KG1 (cell line): Measurements from ENCODE around the gene S100A2.

ENCODE experiments used
- DNase-seq: peaks from one replicate; lab custom pipeline; 2025; lab: John Stamatoyannopoulos, UW

S100A2 gene

GRCh38 chr1:153565529-153566374 is at the start of gene S100A2:
Gene S100A2 (minus strand): TSS chr1:153565844. CDS start chr1:153563877, 1,967 bp downstream.
- peak; percentile 58 for DNase-seq

- no peak for DNase-seq
Observed at GRCh38 chr1:153615406-153615805, 49.8 kb upstream of the S100A2 start.

- no peak for DNase-seq
Observed at GRCh38 chr1:153614906-153615305, 49.3 kb upstream of the S100A2 start.

DNA sequence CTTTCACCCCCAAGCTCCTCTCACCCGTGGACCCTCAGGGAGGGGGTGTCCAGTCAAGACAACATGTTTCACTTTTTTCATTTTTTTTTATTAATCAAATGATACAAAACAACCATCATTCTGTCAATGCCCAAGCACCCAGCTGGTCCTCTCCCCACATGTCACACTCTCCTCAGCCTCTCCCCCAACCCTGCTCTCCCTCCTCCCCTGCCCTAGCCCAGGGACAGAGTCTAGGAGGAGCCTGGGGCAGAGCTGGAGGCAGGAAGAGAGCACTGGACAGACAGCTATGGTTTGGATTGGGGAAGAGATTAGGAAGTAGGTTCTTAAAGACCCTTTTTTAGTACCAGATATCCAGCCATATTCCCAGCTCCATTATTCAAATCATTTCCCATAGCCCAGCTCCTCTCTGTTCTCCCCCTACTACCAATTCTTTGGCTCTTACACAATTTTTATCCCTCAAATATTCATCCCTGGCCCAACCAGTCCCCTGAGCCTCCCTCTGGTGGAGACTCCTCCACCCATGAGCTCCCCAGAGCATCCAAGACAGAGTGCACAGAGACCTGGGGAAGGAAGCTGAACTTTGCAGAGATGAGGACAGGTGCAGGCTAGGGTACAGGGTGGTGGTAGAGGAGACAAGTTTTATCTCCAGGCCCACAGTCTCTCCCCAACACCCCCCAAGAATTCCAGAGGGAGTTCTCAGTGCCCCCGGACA is 48.7 kb upstream of the S100A2 start:
- DNase-seq: no peak

DNA sequence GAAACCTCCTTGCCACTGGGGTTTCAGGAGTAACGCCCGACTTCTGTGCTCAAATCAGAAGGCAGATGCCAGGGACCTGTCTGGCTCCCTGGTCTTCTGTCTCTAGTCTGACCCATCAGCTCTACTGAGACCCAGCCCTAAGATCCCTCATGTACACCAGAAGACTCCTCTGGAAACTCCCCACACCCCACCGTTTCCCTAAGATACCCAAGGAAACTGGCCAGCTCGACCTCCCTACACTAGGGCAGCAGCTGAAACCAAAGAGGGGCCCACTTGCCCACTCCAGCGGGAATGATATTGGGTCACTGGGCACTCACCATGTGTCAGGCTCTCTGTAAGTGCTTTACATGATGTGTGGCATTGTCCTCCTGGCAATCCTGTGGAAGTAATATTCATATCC is 47.8 kb upstream of the S100A2 start:
- no peak for DNase-seq

DNA sequence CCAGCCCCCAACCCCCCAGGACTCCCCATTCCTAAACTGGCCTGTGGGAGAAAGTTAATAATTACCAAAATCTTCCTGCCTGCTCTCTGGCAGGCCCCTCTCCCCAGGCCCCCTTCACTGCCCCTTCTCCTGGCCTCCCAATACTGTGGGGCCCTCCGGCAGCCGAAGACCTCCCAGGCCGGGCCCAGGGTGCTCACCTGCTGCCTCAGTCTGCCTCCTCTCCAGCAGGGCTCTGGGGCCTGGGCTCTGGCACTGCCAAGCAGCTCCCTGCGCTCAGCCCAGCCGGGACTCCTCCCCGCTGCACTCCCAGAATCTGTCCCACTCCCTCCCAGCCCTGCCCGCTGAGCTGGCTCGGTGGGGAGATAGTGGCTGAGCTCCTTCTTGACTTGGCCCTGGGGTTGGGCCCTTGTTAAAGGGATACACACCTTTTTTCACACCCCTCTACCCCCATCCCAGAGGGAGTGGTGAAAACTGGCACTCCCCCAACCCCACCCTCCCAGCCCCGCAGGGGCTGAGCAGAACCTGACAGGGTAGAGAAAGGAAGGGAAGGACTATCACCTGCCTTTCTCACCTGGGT is 47.2 kb upstream of the S100A2 start, which contains the start of gene S100A16:
S100A16 (minus strand) TSS at position 383 of the 577 bp plus-strand sequence. CDS start 4,986 bp downstream, outside the sequence.
- no peak for DNase-seq

GRCh38 chr1:153612111-153612754 is 46.6 kb upstream of the S100A2 start:
- no peak for DNase-seq

- no peak for DNase-seq
Observed at GRCh38 chr1:153611356-153611755, 45.7 kb upstream of the S100A2 start.

- no peak for DNase-seq
Observed at GRCh38 chr1:153610811-153611301, 45.2 kb upstream of the S100A2 start.

DNA sequence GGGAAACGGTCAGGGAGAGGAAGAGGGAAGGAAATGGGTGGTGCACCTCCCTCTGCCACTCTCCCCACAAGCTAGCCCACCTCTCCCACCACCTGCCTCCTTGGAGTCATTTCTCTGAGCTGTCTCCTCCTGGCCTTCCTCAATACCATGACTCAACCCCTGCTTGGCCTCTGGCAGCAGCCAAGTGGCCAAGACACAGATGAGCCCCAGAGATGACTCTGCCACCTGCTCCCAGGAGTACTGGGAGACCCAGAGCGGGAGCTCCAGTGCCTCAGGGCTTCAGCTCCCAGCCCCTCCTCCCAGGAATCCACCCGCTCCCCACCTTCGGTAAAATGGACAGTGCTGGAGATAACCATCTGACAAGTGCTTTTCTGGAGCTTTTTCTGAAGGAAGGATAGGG is 44.7 kb upstream of the S100A2 start:
- DNase-seq: no peak

- no peak for DNase-seq
Observed at GRCh38 chr1:153609585-153609907, 43.9 kb upstream of the S100A2 start.

DNA sequence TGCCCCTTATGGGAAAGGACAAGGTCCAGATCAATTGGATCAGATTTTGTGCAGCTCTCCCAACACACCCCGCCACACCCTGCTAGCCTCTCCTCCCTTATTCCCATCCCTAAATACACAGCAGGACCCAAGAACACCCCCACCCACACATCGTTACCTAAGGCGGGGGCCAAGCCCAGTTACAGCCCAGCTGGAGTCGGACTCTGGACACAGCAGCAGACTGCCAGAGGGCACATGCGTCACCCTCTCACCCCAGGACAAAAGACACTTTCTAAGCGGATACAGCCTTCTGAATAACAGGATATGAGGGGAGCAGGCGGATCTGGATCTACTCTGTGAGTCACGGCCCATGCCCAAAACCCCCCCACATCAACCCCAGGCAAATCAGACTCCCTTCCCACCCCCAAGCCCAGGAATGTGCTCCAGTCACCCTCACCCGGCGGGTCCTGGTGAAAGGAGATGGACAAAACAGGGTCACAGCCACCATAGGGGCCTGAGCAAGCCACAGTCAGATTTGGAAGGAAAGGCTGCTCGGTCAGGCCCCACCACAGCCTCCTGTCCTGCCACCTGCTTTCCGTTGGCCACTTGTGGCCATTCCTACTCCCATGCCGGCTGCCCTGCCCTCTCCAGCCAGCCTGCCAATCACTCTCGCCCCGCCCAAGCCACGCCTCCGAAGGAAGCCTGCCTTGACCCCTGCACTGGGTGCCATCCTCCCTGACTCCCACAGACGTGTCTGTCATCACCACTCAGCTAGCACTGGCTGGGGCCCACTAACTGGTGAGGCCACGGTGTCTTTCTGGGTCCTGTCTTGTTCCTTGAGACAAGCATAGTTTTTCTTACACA is 43.3 kb upstream of the S100A2 start:
- no peak for DNase-seq

GRCh38 chr1:153608089-153608682 is 42.5 kb upstream of the S100A2 start:
- no peak for DNase-seq

DNA sequence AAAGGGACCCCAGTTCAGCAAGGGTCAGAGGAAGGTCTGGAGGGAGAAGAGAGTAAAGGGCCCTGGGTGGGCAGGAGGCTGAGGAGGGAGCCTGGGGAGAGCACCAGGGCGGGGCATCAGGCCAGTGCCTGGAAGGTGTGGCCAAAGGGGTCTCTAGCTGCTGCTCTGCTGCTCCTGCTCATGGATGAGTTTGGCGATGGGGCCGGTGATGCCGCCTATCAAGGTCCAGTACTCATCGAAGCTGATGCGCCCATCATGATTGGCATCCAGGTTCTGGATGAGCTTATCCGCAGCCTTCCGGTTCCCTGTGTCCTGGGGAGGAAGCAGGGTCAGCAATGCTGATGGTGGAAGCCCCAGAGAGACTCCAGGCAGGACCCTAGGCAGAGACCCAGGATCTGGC is 41.7 kb upstream of the S100A2 start:
- no peak for DNase-seq

DNA sequence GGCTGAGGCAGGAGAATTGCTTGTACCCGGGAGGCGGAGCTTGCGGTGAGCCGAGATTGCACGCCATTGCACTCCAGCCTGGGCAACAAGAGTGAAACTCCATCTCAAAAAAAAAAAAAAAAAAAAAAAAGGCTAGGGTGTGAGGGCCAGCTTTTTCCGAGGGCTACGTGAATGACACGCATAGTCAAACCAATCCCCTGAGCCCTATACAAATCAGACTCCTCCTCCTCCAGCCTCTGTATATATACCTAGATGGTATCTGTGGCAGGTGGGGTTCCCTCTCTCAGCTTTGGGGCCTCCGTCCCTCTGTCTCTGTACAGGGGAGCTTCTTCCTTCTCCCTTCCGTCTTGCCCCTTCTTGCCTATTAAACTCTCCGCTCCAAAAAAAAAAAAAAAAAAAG is 40.5 kb upstream of the S100A2 start:
- DNase-seq: no peak

GRCh38 chr1:153602749-153603148 is 37.1 kb upstream of the S100A2 start:
- no peak for DNase-seq

GRCh38 chr1:153599847-153600246 is 34.2 kb upstream of the S100A2 start:
- DNase-seq: no peak

GRCh38 chr1:153598309-153599172 is 32.9 kb upstream of the S100A2 start:
- peak; percentile 77 for DNase-seq

GRCh38 chr1:153597206-153597605 is 31.6 kb upstream of the S100A2 start:
- DNase-seq: no peak

DNA sequence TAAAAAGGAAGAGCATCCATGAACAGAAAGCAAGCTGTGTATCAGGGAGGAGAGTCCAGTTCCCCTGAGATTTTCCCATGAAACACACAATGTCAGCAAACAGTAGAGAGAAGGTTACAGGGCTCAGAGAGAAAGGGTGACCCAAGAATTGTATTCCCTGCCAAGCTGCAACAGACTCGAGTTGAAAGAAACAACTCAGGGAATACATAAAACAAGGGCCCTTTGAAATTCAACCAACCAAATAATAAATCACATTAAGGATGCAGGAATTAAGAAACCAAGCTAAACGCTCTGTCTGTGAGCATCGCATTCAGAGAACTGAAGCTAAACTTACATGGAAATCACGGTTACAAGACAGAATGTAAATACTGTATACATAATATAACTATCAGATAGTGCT is 27.1 kb upstream of the S100A2 start:
- no peak for DNase-seq
